HG03457 (cell line): ENCODE results near the gene SCGB1C1.
"Not testable (repeated sequence)": the region's sequence is repeated elsewhere in the genome, so short reads cannot be mapped to it uniquely, and the experiment has no call there.

ENCODE experiments used
- ATAC-seq: cut with Tn5 transposase; IDR thresholded peaks from one replicate; pipeline ENCODE4 v1.9.1; 2021; ENCODE audit warnings: moderate number of reproducible peaks; ENCODE audit not compliant: unreplicated experiment

Gene SCGB1C1

DNA sequence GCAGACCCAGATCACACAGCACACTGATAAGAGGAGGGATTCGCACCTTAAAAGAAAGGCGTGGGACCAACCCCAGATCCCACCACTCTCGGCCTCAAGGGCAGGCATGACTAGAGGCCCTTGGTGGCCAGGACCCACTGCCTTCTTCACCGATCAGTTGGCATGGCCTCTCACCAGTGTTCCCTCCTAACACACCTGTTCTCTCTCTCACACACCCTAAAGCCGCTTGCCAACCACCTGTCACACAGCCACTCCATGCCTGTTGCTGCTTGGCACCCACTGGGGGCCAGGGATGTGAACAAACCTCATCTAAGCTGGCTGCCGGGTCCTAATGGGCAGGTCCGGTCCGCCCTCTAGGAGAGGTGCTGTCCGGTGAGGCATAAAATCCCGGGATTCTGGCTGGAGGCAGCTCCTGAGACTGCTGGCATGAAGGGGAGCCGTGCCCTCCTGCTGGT lies at the start of gene SCGB1C1:
TSS of gene SCGB1C1 (plus strand) at position 405 of the 455 bp plus-strand sequence. CDS start at position 427, 22 bp downstream.
- not testable (repeated sequence) for ATAC-seq

DNA sequence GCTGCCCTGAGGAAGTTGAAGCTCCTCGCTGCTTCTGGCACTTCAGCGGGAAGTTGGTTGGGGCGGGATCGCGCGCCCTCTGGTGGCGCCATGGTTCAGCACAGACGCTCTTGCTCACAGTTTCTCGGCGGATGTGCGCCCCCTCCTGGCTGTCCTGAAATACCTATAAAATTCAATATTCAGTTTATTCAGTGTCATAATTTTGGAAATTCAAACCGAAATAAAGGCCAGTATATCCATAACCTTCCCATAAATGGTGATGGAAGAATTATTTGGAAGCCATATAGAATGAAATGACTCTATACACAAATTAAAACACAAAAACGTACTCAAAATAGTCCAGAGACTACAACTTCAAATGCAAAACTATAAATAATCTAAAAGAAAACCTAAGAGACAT lies 12.6 kb upstream of the SCGB1C1 start:
- ATAC-seq: not testable (repeated sequence)

DNA sequence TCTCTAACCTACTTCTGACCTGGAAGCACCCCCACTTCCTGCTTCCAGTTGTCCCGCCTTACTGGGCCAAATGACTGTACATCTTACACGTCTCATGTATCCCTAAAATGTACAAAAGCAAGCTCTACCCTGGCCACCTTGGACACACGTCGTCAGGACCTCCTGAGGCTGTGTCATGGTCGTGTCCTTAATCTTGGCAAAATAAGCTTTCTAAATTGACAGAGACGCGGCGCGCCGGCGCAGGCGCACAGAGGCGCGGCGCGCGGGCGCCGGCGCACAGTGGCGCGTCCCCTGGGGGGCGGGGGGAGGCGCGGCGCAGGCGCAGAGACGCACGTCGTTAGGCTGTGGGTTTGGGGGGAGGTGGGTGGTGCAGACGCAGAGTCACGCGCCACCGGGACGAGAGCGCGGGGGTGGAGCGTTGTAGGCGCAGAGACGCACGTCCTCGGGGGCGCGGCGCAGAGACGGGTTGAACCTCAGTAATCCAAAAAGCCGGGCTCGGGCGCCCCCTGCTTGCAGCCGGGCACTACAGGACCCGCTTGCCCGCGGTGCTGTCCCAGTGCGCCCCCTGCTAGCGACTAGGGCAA lies 3.6 kb upstream of the SCGB1C1 start:
- peak; percentile 12 for ATAC-seq

DNA sequence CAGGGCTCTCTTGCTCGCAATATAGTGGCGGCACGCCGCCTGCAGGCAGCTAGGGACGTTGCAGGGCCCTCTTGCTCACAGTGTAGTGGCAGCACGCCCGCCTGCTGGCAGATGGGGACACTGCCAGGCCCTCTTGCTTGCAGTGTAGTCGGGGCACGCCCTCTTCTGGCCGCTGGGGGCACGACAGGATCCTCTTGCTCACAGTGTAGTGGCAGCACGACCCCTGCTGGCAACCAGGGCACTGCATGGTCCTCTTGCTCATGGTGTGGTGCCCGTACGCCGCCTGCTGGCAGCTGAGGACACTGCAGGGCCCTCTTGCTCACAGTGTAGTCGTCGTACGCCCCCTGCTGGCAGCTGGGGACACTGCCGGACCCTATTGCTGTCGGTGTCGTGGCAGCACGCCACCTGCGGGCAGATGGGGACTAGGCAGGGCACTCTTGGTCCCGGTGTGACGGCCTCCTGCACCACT lies 3.0 kb upstream of the SCGB1C1 start:
- ATAC-seq: peak; percentile 75

DNA sequence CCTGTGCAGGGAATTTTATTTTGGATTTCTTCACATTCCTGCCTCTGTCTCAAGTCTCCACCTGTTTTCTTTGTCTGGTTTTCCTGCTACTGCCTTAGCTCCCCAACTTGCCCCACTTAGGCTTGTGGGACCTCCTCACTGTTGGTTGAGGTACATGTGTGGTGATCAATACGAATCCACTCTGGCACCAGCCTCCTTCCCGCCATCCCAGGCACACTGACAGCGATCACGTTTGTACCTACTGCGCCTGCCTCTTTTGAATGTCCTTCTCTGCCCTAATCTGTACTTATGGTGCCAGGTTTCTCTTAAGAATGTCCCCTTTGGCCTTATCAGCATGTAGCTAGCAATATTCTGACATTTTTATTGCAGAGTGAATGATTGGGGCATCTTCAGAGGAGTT lies 2.3 kb upstream of the SCGB1C1 start:
- not testable (repeated sequence) for ATAC-seq

DNA sequence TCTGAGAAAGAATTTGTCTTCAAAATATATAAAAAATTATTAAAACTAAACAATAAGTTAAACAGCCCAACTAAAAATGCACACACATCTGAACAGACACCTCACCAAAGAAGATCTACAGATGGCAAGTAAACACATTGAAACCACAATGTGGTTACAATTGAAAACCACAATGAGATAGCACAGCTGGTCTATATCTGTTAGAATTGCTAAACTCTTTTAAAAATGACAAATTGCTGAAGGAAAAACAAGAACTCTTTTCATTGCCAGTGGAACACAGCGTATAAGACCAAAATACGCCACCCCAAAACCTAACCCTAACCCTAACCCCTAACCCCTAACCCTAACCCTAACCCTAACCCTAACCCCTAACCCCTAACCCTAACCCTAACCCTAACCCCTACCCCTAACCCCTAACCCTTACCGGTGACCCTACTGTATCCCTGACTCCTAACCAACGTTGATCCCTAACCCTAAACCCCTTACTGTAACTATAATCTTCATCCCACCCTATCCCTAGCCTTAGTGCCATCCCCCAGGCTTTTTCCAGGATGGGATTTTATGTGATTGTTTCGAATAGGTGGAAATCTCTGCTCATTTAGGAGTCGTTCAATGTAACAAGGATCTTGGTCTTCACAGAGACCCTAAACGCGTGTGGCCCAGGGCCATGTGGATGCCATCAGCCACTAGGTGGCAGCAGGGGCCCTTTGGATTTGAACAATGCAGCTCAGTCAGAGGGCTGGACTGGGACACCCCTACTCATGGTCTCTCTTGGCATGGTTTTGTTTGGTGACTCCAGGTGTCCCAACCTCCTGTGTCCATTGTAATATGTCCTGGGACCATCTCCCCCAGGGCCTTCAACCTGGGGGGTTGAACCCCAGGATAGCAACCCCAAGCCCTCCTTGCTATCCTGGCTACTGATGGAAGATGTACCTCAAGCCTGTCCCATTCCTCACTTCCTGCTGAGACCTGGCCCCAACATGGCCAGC lies 1.1 kb upstream of the SCGB1C1 start:
- not testable (repeated sequence) for ATAC-seq

DNA sequence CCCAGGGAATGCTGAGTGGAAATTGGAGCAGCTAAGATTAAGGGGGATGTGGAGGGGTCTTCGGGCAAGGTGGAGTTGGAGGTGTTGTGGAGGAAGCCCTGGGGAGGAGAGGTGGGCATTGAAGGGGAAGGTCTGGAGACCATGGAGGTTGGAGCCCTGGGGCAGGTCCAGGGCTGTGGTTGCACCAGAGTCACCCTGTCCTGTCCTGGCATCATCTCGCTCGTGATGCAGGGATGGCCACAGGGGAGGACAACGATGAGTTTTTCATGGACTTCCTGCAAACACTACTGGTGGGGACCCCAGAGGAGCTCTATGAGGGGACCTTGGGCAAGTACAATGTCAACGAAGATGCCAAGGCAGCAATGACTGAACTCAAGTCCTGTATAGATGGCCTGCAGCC lies 603 bp downstream of the SCGB1C1 start:
- ATAC-seq: not testable (repeated sequence)

DNA sequence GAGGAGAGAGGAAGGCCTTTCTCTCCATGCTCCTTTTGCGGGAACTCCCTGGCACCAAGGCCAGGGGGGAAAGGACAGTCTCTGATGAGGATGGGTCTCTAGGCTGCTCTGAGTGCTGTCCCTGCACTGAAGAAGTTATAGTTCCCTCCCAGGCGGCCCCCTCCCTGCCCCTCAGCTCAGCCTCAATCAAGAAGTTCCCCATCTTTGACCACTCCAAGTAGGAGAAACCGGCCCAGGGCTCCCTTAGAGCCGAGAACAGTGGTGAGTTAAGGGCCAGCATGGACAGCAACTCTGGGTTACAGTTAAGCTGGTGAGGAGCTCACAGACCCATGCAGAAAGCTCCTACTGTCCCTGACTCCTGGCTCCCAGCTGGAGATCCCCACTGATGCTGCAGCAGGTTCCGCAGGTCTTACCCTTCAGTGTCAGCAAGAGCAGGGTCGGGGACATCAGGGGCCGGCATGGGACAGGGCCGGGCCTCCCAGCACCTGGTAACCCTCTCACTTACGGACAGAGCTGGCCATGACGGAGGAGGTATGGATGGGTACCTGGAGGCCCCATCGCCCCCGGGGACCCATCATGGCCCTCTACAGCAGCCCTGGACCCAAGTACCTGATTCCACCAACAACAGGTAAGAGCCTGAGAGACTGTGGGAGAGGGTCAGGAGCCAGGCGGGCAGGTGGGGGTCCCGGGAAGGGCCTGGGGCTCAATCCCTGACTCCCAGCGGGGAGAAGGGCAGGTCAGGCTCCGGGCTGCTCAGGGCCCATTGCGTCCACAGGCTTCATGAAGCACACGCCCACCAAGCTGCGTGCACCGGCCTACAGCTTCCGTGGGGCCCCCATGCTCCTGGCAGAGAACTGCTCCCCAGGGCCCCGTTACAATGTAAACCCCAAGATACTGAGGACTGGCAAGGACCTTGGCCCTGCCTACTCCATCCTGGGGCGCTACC lies 4.2 kb downstream of the SCGB1C1 start:
- no peak for ATAC-seq

DNA sequence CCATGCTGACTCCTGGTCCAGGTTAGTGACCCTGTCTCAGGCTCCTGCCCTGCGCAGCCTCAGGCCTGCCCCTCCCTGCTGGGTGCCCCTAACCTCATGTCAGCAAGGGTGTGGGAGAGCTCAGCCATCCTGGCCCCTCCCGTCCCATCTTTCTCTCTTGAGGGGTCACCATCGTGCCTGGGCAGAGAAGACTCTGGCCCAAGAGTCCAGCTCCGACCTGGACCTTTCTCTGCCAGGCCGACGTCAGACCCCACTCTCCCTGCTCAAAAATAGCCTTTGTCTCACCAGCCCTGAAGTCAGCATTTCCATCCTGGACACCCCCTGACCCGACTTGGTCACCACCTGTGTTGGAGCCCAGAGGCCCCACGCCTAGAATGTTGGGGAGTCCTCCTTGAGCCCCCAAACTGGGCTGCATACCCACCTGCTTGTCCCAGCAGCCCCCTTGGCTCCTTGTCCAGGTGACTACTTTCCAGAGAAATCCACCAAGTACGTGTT lies 4.9 kb downstream of the SCGB1C1 start:
- ATAC-seq: no peak

DNA sequence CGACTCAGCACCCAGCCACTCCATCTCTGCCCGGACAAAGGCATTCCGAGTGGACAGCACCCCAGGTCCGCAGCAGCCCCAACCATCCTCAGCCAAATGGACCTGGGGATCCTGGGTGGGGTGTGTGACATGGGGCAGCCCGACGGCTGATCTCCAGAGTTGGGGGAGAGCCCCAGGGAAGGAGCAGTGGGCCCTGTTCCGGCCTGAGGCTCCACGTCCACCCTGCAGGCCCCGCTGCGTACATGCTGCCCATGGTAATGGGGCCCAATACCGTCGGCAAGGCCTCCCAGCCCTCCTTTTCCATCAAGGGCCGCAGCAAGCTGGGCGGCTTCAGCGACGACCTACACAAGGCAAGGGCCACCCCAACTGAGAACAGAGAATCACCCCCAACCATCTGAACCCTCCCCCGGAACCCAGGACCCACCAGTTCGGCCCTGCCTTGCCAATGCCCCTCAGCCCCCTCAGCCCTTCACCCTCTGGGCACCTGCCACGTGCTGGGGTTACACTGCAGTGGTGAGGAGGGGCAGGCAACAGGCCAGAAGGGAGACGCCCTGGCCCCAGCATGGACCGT lies 5.4 kb downstream of the SCGB1C1 start:
- no peak for ATAC-seq

DNA sequence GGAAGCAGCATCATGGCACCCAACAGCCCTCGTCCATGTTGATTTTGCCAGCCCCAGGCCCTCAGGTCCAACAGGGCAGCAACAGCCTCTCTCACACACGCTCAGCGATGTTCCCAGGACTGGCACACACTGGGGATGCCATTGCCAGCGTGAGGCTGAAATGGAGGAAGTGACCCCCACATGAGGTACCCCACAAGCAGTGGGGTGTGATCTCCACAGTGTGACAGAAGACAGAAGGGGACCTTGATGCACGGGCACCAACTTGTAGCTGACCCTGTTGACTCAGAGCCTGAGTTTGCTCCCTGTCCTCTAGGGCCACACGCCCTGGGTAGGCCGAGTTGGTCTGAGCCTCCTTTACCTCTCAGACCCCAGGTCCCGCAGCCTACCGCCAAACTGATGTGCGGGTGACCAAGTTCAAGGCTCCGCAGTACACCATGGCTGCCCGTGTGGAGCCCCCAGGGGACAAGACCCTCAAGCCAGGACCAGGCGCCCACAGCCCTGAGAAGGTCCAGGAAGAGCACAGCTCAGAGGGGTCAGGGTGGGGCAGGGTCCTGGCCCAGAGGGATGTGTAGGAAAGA lies 6.2 kb downstream of the SCGB1C1 start:
- no peak for ATAC-seq

DNA sequence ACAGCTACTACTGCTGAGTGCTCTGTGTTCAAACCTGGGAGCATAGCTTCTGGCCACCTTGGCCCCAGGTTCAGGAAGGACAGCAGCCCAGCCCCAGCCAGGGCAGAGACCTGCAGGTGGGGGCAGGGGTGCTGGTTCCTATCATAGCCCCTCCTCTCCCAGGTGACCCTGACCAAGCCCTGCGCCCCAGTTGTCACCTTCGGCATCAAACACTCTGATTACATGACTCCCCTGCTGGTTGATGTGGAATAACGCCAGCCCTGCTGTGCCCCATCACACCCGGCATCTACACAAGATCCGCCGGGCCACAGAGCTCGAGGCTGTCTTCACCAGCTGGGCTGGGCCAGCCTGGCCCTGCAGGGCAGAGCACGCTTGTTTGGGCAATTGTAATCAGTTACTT lies 6.9 kb downstream of the SCGB1C1 start:
- no peak for ATAC-seq

DNA sequence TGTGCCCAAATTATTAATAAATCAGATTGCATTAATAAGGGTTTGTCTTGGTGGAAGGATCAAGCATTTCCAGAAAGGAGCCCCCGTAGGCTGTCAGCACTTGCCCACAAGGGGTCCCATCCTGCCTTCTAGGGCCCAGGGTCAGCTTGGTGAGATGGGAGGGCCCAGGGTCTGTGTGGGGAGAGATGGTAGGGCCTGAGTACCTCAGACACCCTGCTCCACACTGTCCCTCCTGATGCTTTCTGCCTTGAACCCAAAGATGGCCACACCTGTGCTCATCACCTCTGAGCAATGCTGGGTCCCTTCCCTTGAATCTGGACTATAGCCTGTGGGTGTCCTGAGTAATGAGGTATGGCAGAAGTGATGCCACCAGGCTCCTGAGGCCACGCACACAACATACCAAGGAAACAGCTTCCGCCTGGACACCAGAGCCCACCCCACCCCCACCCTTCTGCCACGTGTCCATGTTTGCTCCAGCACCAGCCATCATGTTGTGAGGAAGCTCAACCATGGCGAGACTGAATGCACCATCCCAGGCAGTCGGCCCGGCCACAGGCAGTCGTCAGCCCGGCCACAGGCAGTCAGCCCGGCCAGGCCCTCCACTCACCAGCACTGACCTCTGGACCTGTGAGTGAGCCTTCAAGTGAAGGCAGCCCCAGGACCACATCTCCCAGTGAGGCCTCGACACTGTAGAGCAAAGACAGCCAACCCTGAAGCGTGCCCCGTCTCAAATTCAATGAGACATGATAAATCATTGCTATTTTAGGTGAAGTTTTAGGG lies 7.5 kb downstream of the SCGB1C1 start:
- no peak for ATAC-seq

DNA sequence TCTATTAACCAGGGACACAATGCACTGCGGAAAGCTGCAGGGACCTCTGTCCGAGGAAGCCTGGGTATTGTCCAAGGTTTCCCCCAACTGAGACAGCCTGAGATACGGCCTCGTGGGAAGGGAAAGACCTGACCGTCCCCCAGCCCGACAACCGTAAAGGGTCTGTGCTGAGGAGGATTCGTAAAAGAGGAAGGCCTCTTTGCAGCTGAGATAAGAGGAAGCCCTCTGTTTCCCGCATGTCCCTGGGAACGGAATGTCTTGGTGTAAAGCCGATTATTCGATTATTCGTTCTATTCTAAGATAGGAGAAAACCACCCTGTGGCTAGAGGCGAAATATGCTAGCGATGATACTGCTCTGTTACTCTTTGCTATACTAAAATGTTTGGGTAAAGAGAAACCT lies 9.1 kb downstream of the SCGB1C1 start:
- ATAC-seq: no peak

DNA sequence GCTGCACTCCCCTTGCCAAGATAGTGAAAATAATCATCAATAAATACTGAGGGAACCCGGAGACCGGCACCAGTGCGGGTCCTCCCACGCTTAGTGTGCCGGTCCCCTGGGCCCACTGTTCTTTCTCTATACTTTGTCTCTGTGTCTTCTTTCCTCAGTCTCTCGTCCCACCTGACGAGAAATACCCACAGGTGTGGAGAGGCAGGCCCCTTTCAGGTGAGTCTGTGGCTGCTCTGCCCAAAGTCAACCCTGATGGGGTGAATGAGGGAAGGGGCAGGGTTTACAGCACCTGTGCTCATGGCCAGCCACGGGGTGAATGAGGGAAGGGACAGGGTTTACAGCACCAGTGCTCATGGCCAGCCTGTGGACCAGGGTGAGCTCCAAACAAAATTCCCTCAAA lies 9.6 kb downstream of the SCGB1C1 start:
- no peak for ATAC-seq

DNA sequence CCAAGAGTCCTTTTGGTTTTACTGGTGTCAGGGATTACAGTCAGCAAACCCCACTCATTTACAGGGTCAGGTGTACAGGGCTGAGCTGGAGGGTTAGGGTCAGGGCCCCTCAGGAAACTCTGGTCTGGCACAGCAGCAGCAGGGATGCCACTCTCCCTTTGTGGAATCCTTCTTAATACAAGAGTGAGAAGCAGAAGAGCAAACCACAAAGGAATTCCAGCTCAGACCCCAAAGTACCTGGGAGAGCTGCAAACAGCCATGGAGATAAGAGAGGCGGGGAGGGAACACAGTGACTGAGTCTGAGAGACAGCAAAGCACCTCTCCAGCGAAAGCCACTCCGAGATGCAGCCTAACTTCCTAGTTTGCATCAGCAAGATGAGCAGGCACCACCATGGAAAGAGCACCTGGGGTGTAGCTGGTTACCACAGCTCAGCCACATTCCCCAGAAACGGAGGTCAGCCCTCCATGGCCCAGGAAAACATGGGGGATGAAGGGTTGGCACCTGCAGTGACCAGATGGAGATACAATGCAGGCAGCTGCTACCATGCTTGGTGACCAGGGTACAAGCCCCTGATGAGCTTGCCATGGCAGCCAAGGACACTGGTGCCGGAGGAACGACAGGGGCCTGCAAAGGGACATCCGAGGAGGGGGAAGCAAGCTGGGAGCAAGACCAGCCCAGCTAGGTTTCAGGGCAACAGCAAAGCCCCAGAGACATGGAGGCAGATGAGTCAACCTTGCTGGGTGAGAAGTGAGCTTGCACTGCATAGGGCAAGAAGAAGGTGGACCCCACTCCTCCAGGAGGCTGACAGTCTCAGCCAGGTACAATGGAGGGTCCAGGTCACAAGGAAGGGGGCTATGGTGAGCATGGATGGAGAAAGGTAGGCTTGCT lies 10.4 kb downstream of the SCGB1C1 start:
- ATAC-seq: no peak

DNA sequence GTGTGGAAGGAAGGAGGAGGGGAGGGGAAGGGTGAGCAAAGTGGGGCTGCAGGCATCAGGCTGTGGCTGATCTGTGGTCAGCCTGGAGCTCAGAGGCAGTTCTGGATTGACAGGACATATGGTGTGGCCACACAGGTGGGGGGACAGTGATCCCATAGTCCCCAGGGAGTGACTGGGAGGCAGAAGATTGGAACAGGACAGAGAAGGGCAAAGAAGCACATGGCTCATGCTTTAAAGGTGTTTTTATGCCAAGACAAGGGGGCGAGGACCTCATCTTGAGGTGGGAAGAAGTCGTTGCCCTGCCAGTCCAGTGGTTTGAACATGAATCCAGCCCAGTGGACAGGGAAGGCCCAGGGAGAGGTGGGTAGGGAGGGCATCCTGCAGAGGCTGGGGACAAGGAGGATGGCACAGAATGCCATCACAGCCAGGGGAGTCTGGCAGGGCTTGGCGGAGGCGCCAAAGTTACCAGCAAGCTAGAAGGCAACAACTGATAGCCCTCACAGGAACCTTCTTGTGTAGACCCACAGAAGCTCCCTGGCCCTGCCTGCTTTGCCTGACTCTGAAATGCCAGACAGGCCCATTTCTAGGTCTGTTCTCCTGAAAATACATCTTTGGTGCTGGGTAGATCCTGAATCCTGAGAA lies 11.2 kb downstream of the SCGB1C1 start:
- no peak for ATAC-seq
